GM18511 (cell line): ENCODE results near the gene AGXT2.

Source experiments
- ATAC-seq: cut with Tn5 transposase; IDR thresholded peaks from one replicate; pipeline ENCODE4 v1.9.1; 2021; ENCODE audit warnings: mild to moderate bottlenecking, moderate library complexity; ENCODE audit not compliant: unreplicated experiment

AGXT2 gene

GRCh38 chr5:35016174-35017051 lies 31.3 kb downstream of the AGXT2 start:
- peak; percentile 82 for ATAC-seq

GRCh38 chr5:35015063-35015462 lies 32.7 kb downstream of the AGXT2 start:
- ATAC-seq: no peak

GRCh38 chr5:35012796-35013195 lies 35.0 kb downstream of the AGXT2 start:
- ATAC-seq: no peak

GRCh38 chr5:35012365-35012764 lies 35.4 kb downstream of the AGXT2 start:
- no peak for ATAC-seq

GRCh38 chr5:35010676-35011075 lies 37.1 kb downstream of the AGXT2 start:
- ATAC-seq: no peak

- no peak for ATAC-seq
Observed at GRCh38 chr5:35009657-35010056, 38.1 kb downstream of the AGXT2 start.

GRCh38 chr5:35009019-35009418 lies 38.7 kb downstream of the AGXT2 start:
- no peak for ATAC-seq

GRCh38 chr5:35004771-35005170 lies 43.0 kb downstream of the AGXT2 start:
- no peak for ATAC-seq

GRCh38 chr5:35004200-35004599 lies 43.5 kb downstream of the AGXT2 start:
- no peak for ATAC-seq

- ATAC-seq: peak; percentile 84
Observed at GRCh38 chr5:35003018-35003957, 44.5 kb downstream of the AGXT2 start.

GRCh38 chr5:35002459-35002858 lies 45.3 kb downstream of the AGXT2 start:
- ATAC-seq: no peak

GRCh38 chr5:35001842-35002241 lies 45.9 kb downstream of the AGXT2 start:
- no peak for ATAC-seq

GRCh38 chr5:34998058-34998789 lies 49.5 kb downstream of the AGXT2 start:
- ATAC-seq: no peak

GRCh38 chr5:34996261-34996660 lies 51.5 kb downstream of the AGXT2 start:
- ATAC-seq: no peak

- ATAC-seq: no peak
Observed at GRCh38 chr5:34993951-34994350, 53.8 kb downstream of the AGXT2 start.

- ATAC-seq: no peak
Observed at GRCh38 chr5:34991486-34992238, 56.1 kb downstream of the AGXT2 start.

GRCh38 chr5:34986965-34987364 lies 60.8 kb downstream of the AGXT2 start:
- ATAC-seq: no peak

- no peak for ATAC-seq
Observed at GRCh38 chr5:34982823-34983222, 64.9 kb downstream of the AGXT2 start.

GRCh38 chr5:34978681-34979080 lies 69.1 kb downstream of the AGXT2 start:
- peak; percentile 60 for ATAC-seq

GRCh38 chr5:34977934-34978613 lies 69.7 kb downstream of the AGXT2 start:
- peak; percentile 91 for ATAC-seq
